Breast epithelium (tissue), 4 donors: ENCODE measurements around the gene IREB2. TPM values are rescaled to one million over a fixed set of nuclear protein-coding genes. Genes with fewer than 3 reads are reported as not detected.

Source experiments
- DNase-seq, 2 donors: peaks; one replicate each; pipeline ENCODE4 v3.0.0-alpha.2; 2019; ENCODE audit warnings: low spot score in 2 of 2
- H3K27ac ChIP-seq, 2 donors: fragments of 200-600 bp; sonication (generic) in 1 of 2; one replicate each; pipeline ENCODE4 v1.5.1; 2016 to 2019; ENCODE audit warnings: mild to moderate bottlenecking in 1 of 2
- H3K27me3 ChIP-seq, 2 donors: fragments of 200-600 bp; sonication (generic) in 1 of 2; one replicate each; pipeline versions ENCODE4 v1.5.1 to v1.6.0; 2017 to 2019; ENCODE audit warnings: control low read depth in 1 of 2, mild to moderate bottlenecking in 1 of 2
- H3K36me3 ChIP-seq: fragments of 200-600 bp; one replicate; pipeline ENCODE4 v1.5.1; 2019
- H3K4me1 ChIP-seq, 2 donors: fragments of 200-600 bp; sonication (generic); one replicate each; pipeline ENCODE4 v1.5.1; 2016 to 2019; ENCODE audit warnings: control low read depth in 1 of 2
- H3K4me3 ChIP-seq, 3 donors: fragments of 200-600 bp; sonication (generic); 1 replicate in 2 of 3; 2 replicates in 1 of 3; pipeline ENCODE4 v1.5.1; 2016 to 2019; ENCODE audit warnings: mild to moderate bottlenecking in 3 of 3, moderate library complexity in 2 of 3
- H3K9me3 ChIP-seq, 2 donors: fragments of 200-600 bp; sonication (generic) in 1 of 2; one replicate each; pipeline ENCODE4 v1.5.1; 2016 to 2019; ENCODE audit warnings: control low read depth in 1 of 2
- CTCF ChIP-seq, 3 donors: fragments of 450-650 bp; IDR thresholded peaks; one replicate each; pipeline ENCODE4 v1.5.1; 2016 to 2017; ENCODE audit warnings: antibody characterized with exemption in 3 of 3, mild to moderate bottlenecking in 3 of 3, moderate library complexity in 3 of 3
- POLR2A ChIP-seq: fragments of 450-650 bp; IDR thresholded peaks from one replicate; pipeline ENCODE4 v1.6.1; 2016; ENCODE audit warnings: antibody characterized with exemption, mild to moderate bottlenecking, moderate library complexity
- POLR2AphosphoS5 ChIP-seq, 3 donors: sonication (generic); formaldehyde crosslinking; IDR thresholded peaks; one replicate each; pipeline ENCODE4 v1.6.1; 2017; ENCODE audit warnings: antibody characterized with exemption in 3 of 3
- intact Hi-C: fragments of 100-400 bp; cut with DNase I; formaldehyde crosslinking; loops from one replicate; pipeline ENCODE4 v1.15.1; 2023; ENCODE audit warnings: low total_unique reads
- total RNA-seq, 3 donors: library from RNA; depleted of rRNA; stranded (reverse); fragments of >200 nt; gene quantifications; one replicate each; pipeline ENCODE4 v1.1.0, GENCODE V29; 2016

The IREB2 gene
- total RNA-seq, 3 donors from 2014 or later: 45.8 to 52.2 (median 49.5) TPM

GRCh38 chr15:78540871-78541743 lies 103.1 kb downstream of the IREB2 start:
- TF ChIP-seq CTCF (IDR thresholded peaks at IDR 0.05) (no peak), POLR2A (no peak), POLR2AphosphoS5 (IDR thresholded peaks at IDR 0.05) (no peak)
- H3K9me3 ChIP-seq: no peaks in the 10 kb centered on the region
- peaks cover 0 to 6% of the 10 kb centered on the region in 2 donors for H3K4me1 ChIP-seq
- H3K27ac ChIP-seq: peak overlapping the region; percentile 95 to 96
- H3K27me3 ChIP-seq: no peaks in the 10 kb centered on the region
- H3K36me3 ChIP-seq: no peaks in the 10 kb centered on the region
- H3K4me3 ChIP-seq: peak overlapping the region; percentile 70 to 89 (median 85)
- intact Hi-C loops: no loop called here
- no peak for DNase-seq

GRCh38 chr15:78541744-78542034 lies 103.7 kb downstream of the IREB2 start:
- no peak overlapping the region for H3K27ac ChIP-seq

GRCh38 chr15:78542647-78543046 lies 104.6 kb downstream of the IREB2 start:
- no peaks in the 10 kb centered on the region for H3K9me3 ChIP-seq
- no peaks in the 10 kb centered on the region for H3K27me3 ChIP-seq
- H3K4me3 ChIP-seq: no peak overlapping the region
- TF ChIP-seq POLR2A (no peak), CTCF (IDR thresholded peaks at IDR 0.05) (no peak), POLR2AphosphoS5 (IDR thresholded peaks at IDR 0.05) (no peak)
- H3K4me1 ChIP-seq: peaks cover 0 to 6% of the 10 kb centered on the region in 2 donors
- intact Hi-C loops: no loop called here
- DNase-seq: no peak
- H3K27ac ChIP-seq: no peak overlapping the region
- H3K36me3 ChIP-seq: no peaks in the 10 kb centered on the region

More at GRCh38 chr15:78541744-78542034, 103.7 kb downstream of the IREB2 start:
- Histone ChIP-seq H3K9me3 (no peaks in the 10 kb centered on the region), H3K27me3 (no peaks in the 10 kb centered on the region), H3K36me3 (no peaks in the 10 kb centered on the region), H3K4me3 (peak overlapping the region; percentile 70 to 89 (median 85)), H3K4me1 (peaks cover 0 to 6% of the 10 kb centered on the region in 2 donors)
- TF ChIP-seq CTCF (IDR thresholded peaks at IDR 0.05): no peak
- TF ChIP-seq POLR2AphosphoS5 (IDR thresholded peaks at IDR 0.05): no peak
- TF ChIP-seq POLR2A: no peak
- no peak for DNase-seq
- intact Hi-C loops: no loop called here

- no peaks in the 10 kb centered on the region for H3K9me3 ChIP-seq
- no peak for DNase-seq
- H3K27ac ChIP-seq: no peak overlapping the region
- TF ChIP-seq POLR2A (no peak), CTCF (IDR thresholded peaks at IDR 0.05) (no peak), POLR2AphosphoS5 (IDR thresholded peaks at IDR 0.05) (no peak)
- no peaks in the 10 kb centered on the region for H3K4me1 ChIP-seq
- H3K36me3 ChIP-seq: peaks cover 4% of the 10 kb centered on the region
- no peaks in the 10 kb centered on the region for H3K27me3 ChIP-seq
- intact Hi-C loops: no loop called here
- H3K4me3 ChIP-seq: no peak overlapping the region
Measured at GRCh38 chr15:78550194-78550593, 112.2 kb downstream of the IREB2 start.

- no peaks in the 10 kb centered on the region for H3K4me1 ChIP-seq
- intact Hi-C loops: no loop called here
- H3K9me3 ChIP-seq: no peaks in the 10 kb centered on the region
- H3K36me3 ChIP-seq: peaks cover 4% of the 10 kb centered on the region
- no peak overlapping the region for H3K27ac ChIP-seq
- no peak for TF ChIP-seq POLR2A
- TF ChIP-seq CTCF (IDR thresholded peaks at IDR 0.05): no peak
- no peak for TF ChIP-seq POLR2AphosphoS5 (IDR thresholded peaks at IDR 0.05)
- no peaks in the 10 kb centered on the region for H3K27me3 ChIP-seq
- no peak for DNase-seq
- no peak overlapping the region for H3K4me3 ChIP-seq
Measured at GRCh38 chr15:78550815-78551214, 112.8 kb downstream of the IREB2 start.
